Measurements from ENCODE around the gene RASGEF1C. TPM values are rescaled to one million over a fixed set of nuclear protein-coding genes. Genes with fewer than 3 reads are reported as not detected.

Gene RASGEF1C
- total RNA-seq, 4 donors from 2014 or later: 1.7 TPM; not detected in 3

DNA sequence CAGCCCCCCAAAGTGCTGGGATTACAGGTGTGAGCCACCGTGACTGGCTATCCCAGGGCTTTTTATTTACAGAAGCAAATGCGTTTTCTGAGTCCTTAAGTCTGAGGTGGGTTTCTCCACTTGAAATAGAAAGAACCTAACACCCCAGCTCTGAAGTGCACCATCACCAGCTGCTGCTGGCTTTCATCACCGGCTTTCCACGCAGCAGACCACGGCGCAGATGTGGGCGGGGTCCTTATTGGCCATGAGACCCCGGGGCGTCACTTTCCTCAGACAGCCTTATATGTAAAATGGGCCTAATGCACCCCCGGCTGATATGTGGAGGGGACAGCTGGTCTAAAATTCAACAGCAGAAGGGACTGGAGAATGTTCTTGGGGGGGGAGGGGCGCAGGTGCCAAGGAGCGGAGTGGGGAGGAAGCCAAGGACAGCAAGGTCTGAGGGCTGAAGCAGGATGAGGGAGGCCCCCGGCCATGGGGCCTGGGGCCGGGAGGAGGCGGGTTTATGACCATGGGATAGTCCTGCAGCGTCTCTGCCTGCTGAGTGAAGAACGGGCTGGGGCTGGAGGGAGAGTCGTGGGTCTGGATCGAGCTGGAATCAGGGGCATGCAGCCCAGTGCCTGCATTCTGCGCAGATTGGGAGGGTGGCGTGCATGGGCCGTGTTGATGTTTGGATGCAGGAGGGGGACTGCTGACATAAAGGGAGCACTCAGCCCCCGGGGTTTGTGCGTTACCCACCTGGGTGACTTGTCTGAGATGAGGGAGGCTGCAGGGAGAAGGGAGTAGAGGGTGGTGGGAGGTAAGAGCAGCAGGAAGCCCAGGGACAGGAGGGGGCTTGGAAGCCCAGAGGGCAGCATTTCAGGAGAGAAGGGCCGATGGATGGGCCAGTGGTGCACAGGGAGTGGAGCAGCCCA is 30.2 kb downstream of the RASGEF1C start:
- Histone ChIP-seq H3K4me1 (no peaks in the 10 kb centered on the region), H3K27me3 (no peaks in the 10 kb centered on the region), H3K4me3 (no peak overlapping the region), H3K36me3 (no peaks in the 10 kb centered on the region), H3K27ac (no peak overlapping the region), H3K9me3 (peaks cover 0 to 3% (median 0%) of the 10 kb centered on the region in 4 donors)
- no peak for DNase-seq
- no peak for TF ChIP-seq POLR2A (IDR thresholded peaks at IDR 0.05)
- TF ChIP-seq, protein P1, sequence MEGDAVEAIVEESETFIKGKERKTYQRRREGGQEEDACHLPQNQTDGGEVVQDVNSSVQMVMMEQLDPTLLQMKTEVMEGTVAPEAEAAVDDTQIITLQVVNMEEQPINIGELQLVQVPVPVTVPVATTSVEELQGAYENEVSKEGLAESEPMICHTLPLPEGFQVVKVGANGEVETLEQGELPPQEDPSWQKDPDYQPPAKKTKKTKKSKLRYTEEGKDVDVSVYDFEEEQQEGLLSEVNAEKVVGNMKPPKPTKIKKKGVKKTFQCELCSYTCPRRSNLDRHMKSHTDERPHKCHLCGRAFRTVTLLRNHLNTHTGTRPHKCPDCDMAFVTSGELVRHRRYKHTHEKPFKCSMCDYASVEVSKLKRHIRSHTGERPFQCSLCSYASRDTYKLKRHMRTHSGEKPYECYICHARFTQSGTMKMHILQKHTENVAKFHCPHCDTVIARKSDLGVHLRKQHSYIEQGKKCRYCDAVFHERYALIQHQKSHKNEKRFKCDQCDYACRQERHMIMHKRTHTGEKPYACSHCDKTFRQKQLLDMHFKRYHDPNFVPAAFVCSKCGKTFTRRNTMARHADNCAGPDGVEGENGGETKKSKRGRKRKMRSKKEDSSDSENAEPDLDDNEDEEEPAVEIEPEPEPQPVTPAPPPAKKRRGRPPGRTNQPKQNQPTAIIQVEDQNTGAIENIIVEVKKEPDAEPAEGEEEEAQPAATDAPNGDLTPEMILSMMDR (IDR thresholded peaks at IDR 0.05): no peak

DNA sequence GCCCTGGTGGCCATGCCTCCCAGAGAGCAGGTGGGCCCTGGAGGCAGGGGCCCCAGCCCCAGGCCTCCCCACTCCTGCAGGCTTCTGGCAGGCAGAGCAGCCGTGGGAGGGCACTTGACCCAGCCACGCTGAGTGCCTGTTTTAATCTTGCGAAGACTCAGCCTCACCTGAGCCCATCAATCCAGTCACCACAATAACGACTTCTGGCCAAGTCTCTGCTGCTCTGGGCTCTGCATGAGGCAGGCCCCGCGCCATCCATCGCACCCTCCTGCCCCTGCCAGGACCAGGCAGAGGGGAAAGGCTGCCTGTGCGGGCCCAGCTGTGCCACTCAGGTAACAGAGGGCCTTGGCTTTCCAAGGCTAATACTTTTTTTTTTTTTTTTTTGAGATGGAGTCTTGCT is 32.8 kb downstream of the RASGEF1C start:
- Histone ChIP-seq H3K27ac (no peak overlapping the region), H3K4me1 (no peaks in the 10 kb centered on the region), H3K9me3 (no peaks in the 10 kb centered on the region), H3K27me3 (no peaks in the 10 kb centered on the region), H3K4me3 (no peak overlapping the region), H3K36me3 (no peaks in the 10 kb centered on the region)
- TF ChIP-seq, protein P1 (IDR thresholded peaks at IDR 0.05): no peak
- no peak for TF ChIP-seq POLR2A (IDR thresholded peaks at IDR 0.05)
- DNase-seq: no peak

DNA sequence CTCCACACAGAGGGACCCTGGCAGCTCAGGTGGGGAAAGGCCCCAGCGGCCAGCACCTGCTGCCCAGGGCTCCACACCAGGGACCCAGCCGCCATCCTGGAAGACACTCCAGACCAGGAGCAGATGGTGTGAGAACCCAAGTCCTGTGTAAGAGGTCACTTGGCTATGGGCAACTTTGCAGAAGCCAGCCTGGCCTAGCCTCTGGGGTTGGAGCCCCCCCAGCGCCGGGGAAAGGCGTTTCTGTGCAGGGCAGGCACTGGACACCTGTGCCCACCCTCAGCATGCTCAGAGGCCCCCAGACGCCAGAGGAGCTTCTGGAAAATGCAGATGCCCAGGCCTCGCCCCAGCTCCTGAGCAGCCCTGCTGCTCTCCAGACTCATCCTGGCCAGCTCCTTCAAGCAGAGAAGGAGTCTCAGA is 34.0 kb downstream of the RASGEF1C start:
- Histone ChIP-seq H3K36me3 (no peaks in the 10 kb centered on the region), H3K27ac (no peak overlapping the region), H3K4me1 (no peaks in the 10 kb centered on the region), H3K27me3 (no peaks in the 10 kb centered on the region), H3K4me3 (no peak overlapping the region), H3K9me3 (no peaks in the 10 kb centered on the region)
- no peak for TF ChIP-seq POLR2A (IDR thresholded peaks at IDR 0.05)
- TF ChIP-seq, protein P1 (IDR thresholded peaks at IDR 0.05): no peak
- no peak for DNase-seq

DNA sequence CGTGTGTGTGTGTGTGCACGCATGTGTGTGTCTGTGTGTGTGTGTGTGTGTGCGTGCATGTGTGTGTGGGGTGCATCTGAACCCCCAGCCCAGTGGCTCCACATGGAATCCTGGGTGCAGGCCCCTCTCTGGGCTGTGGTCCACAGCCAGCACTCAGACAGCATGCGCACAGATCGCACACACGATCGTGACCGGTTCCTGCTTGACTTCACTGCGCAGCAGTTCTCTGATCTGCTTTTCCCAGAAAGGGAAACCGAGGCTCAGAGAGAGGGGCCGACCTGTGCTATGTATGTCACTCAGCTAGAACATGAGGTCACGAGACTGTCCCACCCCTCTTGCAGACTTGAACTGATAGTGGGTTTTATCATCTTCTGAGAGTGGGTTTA is 34.4 kb downstream of the RASGEF1C start:
- no peaks in the 10 kb centered on the region for H3K4me1 ChIP-seq
- no peaks in the 10 kb centered on the region for H3K27me3 ChIP-seq
- no peaks in the 10 kb centered on the region for H3K9me3 ChIP-seq
- H3K36me3 ChIP-seq: no peaks in the 10 kb centered on the region
- H3K4me3 ChIP-seq: no peak overlapping the region
- TF ChIP-seq, protein P1 (IDR thresholded peaks at IDR 0.05): no peak
- no peak for TF ChIP-seq POLR2A (IDR thresholded peaks at IDR 0.05)
- no peak overlapping the region for H3K27ac ChIP-seq
- DNase-seq: no peak

DNA sequence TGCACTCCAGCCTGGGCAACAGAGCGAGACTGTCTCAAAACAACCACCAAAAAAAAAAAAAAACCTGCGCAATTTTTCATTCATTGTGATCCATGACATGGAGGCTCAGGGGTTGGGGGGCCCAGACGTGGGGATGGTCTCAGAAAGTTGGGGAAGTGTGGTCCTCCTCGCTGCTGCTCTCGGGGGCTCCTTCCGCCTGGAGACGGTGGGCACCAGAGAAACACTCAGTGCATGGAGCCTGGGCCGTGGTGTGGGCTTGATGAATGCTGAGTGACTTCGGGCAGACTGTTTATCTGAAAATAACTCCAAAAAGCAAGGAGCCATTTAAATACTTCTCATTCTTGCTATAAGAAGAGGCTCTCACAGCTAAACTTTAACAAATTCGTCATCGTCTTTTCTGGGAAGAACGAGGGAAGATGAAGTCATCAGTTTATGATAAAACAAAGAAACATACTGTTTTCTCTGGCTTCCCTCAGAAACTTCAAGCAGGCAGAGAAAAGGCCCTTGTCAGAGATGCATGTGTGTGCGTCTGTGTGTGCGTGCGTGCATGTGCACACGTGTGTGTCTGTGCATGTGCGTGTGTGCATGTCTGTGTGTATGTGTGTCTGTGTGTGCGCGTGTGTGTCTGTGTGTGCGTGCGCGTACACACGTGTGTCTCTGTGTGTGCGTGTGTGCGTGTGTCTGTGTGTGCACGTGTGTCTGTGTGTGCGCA is 35.0 kb downstream of the RASGEF1C start:
- H3K36me3 ChIP-seq: no peaks in the 10 kb centered on the region
- no peaks in the 10 kb centered on the region for H3K9me3 ChIP-seq
- no peaks in the 10 kb centered on the region for H3K4me1 ChIP-seq
- TF ChIP-seq POLR2A (IDR thresholded peaks at IDR 0.05): no peak
- TF ChIP-seq, protein P1 (IDR thresholded peaks at IDR 0.05): no peak
- DNase-seq: no peak
- H3K27ac ChIP-seq: no peak overlapping the region
- H3K4me3 ChIP-seq: no peak overlapping the region
- no peaks in the 10 kb centered on the region for H3K27me3 ChIP-seq

Measured in Peyer's patch (tissue), 4 donors.